HG02938 (cell line): ENCODE measurements around the gene FCHSD2.

Experiments used
- ATAC-seq: cut with Tn5 transposase; IDR thresholded peaks from one replicate; pipeline ENCODE4 v1.9.1; 2021; ENCODE audit warnings: mild to moderate bottlenecking, moderate library complexity; ENCODE audit not compliant: unreplicated experiment

Gene FCHSD2

DNA sequence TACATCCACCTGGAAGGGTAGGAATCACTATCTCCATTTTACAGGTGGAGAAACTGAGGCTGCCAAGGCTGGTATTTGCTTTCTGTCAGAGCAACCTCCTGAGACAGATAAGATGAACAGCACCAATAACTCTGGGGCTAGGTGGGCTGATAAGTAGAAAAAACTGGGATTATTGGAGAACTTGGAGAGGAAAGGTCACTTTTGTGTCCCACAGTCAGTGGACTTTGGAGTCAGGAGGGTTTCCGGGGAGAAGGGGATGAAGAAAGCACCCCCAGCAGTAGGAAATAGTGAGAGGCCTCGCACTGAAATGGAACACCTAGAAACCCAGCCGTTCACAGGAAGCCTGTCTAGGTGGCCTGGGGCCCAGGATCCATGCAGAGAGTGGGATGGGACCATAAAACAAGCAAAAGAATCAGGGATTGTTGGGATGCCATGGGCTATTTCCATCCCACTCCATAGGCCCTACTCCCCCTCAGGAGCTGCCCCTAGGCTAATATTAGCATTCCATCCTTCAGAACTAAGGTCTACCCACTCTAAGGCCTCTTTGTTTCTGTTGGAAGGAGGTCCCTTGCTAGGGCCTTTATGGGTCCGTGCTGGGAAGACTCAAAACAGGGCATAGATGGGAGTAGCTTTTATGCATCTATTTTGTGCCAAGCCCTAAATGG is 31.0 kb upstream of the FCHSD2 start:
- no peak for ATAC-seq

- no peak for ATAC-seq
Observed at GRCh38 chr11:73171436-73172161, 29.5 kb upstream of the FCHSD2 start.

DNA sequence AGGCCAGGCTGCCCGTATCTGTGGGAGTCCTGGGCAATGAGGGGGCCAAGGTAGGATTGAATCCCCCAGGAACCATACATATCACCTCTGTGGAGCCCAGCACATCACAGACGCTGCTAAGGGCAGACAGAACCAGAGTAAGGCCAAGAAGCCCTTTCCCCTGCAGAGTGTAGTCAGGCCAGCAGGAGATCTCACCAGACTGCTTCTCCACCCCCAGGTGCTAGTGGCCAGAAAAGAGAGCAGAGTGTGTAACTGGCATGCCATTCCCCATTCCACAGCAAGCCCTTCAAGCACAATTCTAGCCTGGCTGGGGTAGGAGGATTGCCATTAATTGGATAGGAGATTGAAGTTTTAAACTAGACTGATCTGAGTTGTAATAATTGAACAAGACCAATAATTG is 28.0 kb upstream of the FCHSD2 start:
- ATAC-seq: no peak

- no peak for ATAC-seq
Observed at GRCh38 chr11:73168925-73169579, 26.9 kb upstream of the FCHSD2 start.

DNA sequence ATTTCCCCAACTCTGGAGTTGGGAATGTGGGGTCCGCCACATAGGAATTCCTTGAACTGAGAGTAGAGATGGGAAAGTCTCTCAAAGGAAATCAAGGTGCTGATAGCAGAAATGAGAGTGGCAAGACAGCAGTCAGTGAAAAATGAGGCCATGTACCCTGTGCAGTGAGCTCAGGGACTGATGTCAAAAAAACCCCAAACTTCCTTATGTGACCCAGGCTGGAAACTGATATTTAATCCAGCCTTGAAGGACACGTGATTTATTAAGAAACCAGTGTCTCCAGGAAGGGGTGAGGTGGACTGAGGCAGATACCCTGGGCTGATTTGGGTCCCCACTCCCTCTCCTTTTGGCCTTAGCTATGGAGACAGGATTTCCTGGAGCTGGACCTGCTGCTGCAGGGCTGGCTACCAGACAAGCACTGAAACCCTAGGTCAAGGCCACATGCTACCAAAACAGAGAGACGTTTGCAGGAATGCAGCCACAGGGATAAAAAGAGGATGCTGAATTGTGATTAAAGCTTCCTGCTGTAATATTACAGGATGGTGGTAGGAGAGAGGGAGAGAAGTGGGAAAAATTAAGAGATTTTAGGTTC is 25.3 kb upstream of the FCHSD2 start:
- no peak for ATAC-seq

DNA sequence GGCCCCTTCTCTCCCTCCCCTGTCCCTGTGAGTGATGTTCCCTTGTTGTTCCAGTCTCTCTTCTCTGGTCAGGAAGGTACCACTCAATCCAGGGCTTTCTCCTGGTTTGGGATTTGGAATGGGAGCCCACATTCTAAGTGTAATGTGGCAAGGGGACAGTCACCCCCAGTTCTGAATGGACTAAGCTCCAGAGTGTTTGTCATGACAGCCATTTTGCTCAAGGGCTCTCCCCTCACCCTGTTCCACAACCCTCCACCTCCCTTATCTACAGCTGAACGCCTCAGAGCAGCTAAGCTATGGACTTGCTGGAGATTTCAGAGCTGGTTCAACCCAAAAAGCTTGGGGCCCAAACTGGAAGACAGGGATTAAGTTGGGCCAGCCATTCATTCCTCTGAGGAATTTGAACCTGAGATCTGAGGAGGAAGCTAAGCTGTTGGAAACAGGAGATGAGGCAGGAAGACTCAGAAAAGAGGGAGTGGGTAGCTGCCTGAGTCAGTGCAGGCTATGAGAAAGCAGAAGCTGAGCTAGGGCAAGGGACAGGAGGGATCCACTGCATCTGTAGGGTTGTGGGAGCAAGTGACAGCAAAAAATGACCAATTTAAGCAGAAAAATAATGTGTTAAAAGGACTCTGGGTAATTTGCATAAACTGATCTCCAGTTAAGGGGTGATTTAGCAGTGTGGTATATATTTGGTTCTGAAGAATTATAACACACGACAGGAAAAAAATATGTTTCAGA is 22.9 kb upstream of the FCHSD2 start:
- no peak for ATAC-seq

DNA sequence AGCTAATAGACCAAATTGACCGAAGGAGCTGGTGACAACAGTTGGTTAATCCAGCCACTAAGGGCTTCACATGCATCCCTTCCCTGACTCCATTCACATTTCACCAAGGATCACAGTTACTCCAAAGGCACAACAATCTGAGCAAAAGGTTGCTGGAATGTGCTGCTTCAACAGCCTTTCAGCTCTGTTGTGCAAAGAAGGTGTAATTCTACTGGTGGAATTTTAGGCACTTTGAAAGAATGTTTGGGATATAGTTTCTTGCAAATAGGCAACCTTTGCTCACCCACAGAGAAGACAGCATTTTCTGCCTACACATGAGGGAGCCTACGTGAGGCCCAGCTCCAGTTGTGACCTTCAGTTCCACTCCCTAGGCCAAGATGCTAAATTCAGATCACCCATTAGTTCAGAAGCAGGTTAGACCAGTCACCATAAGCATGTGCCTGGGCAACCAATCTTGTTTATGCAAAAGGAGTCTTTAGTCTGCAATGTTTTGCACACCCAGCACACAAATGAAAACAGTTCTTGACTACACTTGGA is 21.6 kb upstream of the FCHSD2 start:
- no peak for ATAC-seq

GRCh38 chr11:73162196-73162740 is 20.1 kb upstream of the FCHSD2 start:
- ATAC-seq: no peak

- ATAC-seq: no peak
Observed at GRCh38 chr11:73160005-73160760, 18.1 kb upstream of the FCHSD2 start.

GRCh38 chr11:73159297-73159696 is 17.2 kb upstream of the FCHSD2 start:
- ATAC-seq: no peak

GRCh38 chr11:73158356-73159051 is 16.4 kb upstream of the FCHSD2 start:
- ATAC-seq: no peak

- peak; percentile 31 for ATAC-seq
Observed at GRCh38 chr11:73157101-73158010, 15.2 kb upstream of the FCHSD2 start.

DNA sequence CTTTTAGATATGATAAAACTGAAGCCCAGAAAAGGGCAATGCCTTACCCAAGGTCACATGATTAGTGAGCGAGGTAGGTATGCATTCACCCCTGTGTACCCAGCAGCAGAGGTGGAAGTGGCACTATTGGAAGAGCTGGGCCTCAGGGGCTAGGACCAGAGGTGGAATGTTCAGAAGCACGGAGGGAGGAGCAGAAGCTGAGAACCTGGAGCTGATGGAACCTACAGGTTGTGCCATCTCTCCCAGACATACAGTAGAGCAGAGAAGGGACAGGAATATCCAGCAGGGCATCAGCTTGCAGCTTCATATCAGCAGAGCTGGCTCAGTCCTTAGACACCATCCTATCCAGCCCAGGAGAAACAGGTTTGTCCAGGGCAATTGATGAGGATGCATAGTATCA is 14.6 kb upstream of the FCHSD2 start:
- ATAC-seq: no peak

GRCh38 chr11:73156114-73156513 is 14.0 kb upstream of the FCHSD2 start:
- ATAC-seq: no peak

GRCh38 chr11:73155102-73155501 is 13.0 kb upstream of the FCHSD2 start:
- no peak for ATAC-seq

DNA sequence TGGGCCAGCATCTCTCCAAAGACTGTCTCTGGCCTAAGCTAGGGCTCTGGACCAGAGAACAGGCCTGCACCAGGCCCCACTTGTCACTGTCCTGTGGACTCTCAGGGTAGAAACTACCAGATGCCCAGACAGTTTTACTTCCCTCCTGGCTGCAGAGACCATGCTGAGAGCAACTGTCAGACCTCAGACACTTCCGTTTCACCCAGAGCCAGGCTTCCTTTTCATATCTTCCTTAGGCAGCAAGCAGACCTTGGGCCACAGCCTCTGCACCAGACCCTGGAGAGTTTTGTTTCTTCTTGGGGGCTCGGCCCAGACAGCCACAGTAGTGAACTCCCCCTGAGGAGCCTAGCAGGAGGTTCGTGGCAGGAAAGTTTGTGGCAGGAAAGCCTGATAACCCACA is 12.1 kb upstream of the FCHSD2 start:
- ATAC-seq: peak; percentile 47

- peak; percentile 65 for ATAC-seq
Observed at GRCh38 chr11:73152861-73153483, 10.9 kb upstream of the FCHSD2 start.
